Thyroid gland (tissue), 4 donors: Measurements from ENCODE around the gene ANOS1.

ENCODE experiments used
- POLR2A ChIP-seq, 2 donors: fragments of 450-650 bp; IDR thresholded peaks; one replicate each; pipeline ENCODE4 v1.6.1; 2017; ENCODE audit warnings: antibody characterized with exemption in 2 of 2, mild to moderate bottlenecking in 2 of 2, moderate library complexity in 1 of 2
- TF ChIP-seq, protein P1 (sequence below), 6 experiments: fragments of 200-600 bp in 3 of 6; fragments of 450-650 bp in 3 of 6; sonication (generic) in 3 of 6; IDR thresholded peaks; one replicate each; pipeline ENCODE4 v1.5.1; 2016 to 2019; ENCODE audit warnings: antibody characterized with exemption in 6 of 6, mild to moderate bottlenecking in 2 of 6, inconsistent platforms in 1 of 6, moderate library complexity in 1 of 6

DNA sequence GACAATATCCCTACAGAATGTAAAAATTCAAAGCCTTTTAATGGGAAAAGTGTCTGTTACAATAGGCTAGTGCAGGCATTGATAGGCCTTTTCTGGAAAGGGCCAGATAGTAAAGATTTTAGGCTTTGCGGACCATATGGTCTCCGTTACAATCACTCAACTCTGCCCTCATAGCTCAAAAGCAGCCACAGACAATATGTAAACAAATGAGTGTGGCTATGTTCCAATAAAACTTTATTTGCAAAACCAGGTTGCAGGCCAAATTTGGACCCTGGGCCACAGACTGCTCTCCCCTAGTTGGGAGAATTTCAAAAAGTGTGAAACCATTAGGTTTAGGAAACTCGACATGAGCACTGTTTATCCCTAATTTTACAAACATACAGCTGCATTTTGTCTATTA is 155.1 kb downstream of the ANOS1 start:
- TF ChIP-seq, protein P1, sequence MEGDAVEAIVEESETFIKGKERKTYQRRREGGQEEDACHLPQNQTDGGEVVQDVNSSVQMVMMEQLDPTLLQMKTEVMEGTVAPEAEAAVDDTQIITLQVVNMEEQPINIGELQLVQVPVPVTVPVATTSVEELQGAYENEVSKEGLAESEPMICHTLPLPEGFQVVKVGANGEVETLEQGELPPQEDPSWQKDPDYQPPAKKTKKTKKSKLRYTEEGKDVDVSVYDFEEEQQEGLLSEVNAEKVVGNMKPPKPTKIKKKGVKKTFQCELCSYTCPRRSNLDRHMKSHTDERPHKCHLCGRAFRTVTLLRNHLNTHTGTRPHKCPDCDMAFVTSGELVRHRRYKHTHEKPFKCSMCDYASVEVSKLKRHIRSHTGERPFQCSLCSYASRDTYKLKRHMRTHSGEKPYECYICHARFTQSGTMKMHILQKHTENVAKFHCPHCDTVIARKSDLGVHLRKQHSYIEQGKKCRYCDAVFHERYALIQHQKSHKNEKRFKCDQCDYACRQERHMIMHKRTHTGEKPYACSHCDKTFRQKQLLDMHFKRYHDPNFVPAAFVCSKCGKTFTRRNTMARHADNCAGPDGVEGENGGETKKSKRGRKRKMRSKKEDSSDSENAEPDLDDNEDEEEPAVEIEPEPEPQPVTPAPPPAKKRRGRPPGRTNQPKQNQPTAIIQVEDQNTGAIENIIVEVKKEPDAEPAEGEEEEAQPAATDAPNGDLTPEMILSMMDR (IDR thresholded peaks at IDR 0.05) = no peak
- TF ChIP-seq POLR2A (IDR thresholded peaks at IDR 0.05) = no peak
